Stimulated activated CD4-positive, alpha-beta T cell treated with anti-CD3 and anti-CD28 coated beads, Interleukin-4, amount 100 ng/mL, for 48 hours (primary cell): ENCODE data around the gene HTR1B.

ENCODE experiments used
- DNase-seq, 2 donors: peaks; one replicate each; pipeline ENCODE4 v3.0.0-alpha.2; 2020; ENCODE audit warnings: low read depth in 2 of 2

Gene HTR1B, protein sequence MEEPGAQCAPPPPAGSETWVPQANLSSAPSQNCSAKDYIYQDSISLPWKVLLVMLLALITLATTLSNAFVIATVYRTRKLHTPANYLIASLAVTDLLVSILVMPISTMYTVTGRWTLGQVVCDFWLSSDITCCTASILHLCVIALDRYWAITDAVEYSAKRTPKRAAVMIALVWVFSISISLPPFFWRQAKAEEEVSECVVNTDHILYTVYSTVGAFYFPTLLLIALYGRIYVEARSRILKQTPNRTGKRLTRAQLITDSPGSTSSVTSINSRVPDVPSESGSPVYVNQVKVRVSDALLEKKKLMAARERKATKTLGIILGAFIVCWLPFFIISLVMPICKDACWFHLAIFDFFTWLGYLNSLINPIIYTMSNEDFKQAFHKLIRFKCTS

DNA sequence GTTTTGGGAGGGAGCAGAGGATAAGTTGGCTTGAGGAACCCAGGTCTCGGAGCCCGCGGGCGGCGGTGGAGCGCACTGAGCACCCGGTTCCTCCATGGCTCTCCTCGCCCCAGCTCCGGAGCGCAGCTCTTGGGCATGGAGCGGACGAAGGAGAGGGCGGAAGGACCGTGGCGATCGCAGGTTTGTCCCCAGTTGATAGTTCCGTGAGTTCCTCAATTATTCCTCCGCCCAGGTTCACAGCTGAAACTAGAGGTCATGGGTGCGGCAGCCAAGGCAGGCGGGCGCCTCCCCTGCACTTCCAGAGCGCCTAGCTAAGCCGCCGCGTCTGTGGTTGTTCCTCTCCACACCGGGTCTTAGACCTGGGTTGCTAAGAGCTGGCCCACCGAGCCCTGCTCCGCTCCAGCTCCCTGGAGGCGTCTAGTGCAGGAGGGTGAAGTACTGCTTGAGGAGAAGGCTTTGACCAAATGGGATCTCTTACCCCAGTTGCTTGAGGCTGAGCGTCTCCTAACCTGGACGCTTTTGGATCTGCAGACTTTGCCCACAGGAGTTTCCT, at the start of gene HTR1B:
Gene HTR1B, minus strand, starts transcription at position 184 of the 553 bp plus-strand sequence. Its CDS starts 88 bp downstream, at position 96.
- DNase-seq = no peak

DNA sequence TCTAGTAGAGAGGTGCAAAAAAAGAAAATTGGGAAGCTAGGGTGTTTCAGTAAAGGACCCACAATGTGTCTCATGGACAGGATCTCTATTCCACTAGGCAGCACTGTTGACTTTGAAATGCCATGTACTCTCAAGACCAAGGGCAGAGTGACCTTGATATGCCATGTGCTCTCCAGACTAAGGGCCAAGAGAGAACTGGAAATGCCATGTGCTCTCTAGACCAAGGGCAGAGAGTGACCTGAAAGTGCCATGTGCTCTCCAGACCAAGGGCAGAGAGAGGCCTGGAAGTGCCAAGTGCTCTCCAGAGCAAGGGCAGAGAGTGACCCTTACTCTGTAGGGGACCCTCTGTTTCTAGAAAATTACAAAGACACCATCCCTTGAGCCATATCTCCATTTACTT, 49.3 kb upstream of the HTR1B start:
- no peak for DNase-seq

DNA sequence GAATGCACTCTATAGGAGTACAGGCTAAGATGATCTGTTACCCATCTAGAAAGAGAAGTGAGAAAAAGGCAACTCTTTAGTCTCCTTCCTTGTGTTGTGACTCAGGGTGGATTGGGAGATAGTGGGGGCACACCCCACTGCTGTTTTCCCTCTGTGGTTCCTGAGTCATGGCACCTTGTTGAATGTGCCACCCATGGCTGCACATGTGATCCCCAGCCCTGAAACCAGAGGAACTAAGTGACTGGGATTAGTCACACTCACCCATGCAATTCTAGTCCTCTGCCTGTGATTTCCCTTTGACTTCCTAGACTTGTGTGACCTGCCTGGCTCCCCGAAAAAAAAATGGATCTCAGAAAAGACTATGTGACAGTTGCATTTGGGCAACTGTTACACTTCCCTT, 48.6 kb upstream of the HTR1B start:
- DNase-seq = no peak

DNA sequence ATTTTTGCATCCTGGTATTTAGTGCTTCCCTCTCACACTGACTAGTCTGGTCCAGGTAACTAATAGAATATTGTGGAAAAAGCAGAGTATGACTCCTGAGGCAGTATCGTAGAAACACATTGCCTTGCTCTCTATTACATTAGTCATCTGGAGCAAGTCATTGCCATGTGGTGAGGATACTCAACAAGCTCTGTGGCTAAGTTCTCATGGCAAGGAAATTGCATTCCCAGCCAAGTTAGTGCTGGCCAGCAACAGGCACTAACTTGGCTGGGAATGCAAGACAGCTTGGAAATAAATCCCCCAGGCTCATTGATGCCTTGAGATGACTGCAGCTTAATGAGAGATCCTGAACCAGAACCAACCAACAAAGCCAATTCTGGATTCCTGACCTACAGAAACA, 39.7 kb upstream of the HTR1B start:
- DNase-seq = no peak

DNA sequence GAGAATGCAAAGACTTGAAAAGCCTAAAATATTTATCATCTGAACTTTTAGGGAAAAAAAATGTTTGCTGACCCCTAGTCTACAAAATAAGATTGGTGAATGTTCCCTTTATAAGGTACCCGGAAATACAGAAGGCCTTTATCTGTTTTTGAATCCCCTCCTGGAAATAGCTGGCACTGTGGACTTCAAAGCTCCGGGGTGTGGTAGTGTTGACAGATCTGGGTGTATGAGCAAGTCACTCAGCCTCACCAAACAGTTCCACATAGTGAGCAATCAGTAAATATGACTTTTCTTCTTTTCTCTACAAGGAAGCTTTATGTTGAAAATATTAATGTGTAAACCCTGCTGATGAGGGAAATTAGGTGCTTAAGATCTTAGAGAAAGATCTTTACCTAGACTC, 29.2 kb upstream of the HTR1B start:
- no peak for DNase-seq

DNA sequence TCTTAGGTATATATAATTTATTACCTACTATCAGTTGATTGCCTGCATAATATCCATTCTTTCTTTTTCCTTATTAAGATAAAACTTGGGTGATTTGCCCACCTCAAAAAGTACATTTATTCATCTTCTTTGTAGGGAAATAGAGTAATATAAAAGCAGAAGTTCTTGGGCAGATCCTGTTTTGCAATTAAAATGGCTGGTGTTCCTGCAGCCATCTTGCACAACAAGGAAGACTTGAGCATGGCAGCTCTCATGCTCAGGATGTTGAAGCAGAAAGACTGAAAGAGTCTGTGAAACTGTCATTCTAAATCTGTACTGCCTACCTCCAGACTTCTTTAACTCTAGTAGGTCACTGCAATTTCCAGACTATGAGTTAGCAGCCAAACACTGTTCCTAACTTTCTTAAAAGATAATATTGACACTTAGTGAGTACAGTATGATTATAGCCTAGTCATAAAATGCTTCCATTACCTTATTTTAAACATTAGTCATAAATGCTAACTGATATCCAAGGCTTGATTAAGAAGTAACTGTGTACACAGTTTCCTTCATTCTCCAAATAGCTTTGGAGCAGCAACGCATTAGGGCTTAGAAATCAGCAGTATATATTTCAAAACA, 24.6 kb upstream of the HTR1B start:
- no peak for DNase-seq

DNA sequence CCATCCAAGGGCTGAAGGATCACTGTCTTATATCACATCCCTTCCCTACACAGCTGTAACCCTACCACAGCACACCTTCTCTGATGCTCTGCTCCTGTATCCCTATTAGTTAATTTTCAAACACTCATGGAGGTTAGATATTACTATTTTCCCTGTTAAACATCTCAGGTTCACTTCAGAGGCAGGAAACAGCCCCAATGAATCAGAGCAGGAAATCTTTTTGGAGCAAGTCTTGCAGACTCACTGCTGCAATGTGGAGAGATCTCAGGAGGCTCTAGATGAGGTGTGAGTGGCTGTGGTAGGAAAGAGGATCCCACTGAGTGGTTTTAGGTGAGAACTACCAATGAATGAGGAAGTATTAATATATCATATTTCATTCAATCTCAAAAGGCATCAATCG, 19.7 kb upstream of the HTR1B start:
- DNase-seq = no peak

DNA sequence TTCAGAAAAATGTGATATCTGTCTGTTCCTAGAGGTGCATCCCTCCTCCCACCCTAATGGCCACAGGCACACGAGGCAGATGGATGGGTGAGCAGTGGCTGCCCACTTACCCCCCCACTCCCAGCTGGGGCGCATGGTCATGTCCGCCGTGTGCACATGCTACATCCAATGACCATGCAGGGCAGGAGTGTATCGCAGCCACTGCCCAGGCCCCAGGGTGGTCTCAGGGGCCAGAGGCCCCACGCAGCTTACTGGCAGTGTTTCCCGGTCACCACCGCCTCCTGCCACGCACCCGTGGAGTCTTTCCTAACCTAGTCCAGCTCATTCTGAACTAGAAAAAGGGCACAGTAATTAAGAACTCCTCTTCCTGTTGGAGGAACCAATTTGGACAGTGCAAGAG, 11.7 kb upstream of the HTR1B start:
- no peak for DNase-seq

DNA sequence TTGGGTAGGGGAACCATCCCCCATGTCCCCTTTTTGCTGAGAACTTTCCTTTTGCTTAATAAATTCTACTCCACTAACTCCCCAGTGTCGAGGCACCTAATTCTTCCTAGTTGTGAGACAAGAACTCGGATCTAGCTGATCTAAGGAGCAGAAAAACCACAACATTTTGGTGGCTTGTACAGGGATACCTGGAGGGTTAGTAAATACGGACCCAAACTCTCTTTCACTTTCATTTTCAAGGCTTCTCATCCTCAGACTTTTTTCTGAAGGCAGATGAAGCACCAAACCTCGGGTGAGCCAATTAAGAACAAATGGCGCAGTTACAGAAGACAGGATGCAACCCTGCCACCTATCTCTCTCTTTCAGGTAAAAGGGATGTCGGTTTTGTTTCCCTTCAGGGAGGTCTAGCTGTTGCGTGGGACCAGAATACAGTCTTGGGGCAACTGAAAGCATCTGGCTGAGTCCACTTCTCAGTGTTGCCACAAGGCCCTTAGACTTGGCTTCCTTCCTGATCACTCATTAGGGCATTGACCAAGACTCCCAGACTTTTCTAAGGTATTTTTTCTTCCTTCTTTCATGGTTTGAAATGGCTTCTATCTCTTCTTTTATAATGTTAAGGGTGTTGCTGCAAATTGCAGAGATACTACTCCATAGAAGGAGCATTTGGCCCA, 11.1 kb upstream of the HTR1B start:
- DNase-seq = no peak

DNA sequence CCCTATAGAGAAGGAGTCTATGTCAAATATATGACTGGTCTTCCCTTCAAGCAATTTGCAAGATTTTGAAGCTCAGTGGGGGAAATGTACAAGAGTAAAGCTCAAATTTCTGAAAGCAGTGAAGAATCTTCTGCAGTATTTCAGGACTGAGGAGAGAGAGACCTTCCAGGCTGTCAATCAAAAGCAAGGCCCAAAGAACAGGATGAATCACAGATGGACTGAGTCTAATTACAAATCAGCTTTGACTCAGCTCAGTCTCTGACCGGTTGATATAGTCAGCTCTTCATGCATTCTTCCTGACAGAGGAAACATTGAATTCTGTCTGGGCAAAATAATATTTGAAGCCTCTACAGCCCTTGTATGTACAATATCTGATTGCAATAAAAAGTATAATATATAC, 7.7 kb upstream of the HTR1B start:
- DNase-seq = no peak

DNA sequence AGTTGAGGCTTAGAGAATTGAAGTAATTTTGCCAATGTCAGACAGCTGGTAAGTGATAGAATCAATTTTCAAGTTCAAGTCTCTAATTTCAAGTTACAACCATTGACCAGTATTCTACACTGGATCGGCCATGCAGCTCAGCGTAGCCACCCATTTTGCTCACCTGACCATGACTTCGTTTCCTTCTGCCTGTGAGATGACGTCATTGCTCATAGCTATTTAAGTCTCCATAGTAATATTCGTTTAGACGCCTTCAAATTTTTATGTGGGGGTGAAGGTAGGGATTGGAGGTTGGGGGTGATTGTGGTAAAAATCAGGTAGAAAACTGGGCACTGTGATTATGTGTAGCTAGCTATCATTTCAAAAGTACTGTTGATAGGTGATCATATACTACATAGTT, 5.6 kb upstream of the HTR1B start:
- DNase-seq = no peak

DNA sequence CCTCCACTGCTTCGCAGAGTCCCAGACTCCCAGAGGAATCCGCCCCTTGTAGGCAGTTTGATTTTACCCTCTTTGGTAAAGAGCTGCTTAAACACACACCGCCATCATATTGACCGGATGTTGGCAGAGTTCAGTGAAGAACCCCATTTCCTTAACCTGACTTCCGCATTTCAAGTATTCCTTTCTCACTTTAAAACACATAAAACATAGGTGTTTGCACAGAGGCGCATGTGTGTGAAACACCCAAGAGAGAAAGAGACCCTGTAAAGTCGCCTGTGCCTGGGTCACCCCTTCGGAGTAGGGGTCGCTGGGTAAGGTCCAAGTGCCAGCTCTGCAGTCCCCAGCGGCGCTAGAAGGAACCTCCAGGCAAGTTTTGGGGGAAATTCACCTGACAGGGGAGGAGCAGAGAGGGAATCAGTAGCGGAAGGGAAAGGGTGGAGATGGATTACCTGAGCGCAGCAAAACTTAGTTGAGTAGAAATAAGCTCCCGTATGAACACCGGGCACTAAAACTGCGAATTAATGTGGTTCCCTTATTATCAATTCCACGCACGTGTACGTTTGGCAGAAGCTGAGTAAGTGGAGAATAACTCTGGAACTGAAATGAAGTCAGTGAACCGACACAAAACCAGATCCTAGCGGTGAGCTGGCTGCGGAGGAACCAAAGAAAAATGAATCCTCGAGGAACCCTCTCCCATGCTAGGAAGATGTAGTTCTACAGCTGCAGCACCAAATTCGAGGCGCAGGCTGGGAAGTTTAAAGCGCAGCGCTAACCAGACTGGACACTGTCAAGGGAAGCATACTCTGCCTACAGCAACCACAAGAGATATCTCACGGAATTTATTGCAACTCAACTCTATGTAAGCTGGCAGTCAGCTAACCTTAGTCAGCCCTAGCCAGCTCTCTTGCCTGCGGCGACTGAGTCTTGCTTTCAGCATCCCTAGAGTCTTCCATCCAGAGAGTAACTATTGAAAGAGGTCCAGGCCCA, 3.5 kb upstream of the HTR1B start:
- DNase-seq = no peak

DNA sequence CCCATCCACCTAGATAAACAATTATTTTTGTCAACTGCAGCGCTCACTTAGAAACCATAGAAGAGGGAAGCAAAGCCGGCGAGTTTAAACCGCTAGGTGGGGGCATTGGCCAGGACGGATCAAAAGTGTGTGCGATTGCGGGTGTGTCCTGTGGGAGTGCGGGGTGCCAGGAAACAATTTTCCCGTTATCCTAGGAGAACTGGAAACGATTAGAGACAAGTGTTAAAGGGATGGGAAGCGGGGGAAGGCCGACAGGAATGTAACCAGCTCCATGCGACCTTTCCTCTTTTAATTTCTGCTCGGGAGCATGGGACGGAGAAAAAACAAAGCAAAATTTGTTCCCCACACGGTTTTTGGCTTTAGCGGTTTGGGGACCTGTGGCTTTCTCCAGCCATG, 2.8 kb upstream of the HTR1B start:
- peak in 1 of 2 donors; percentile 17 for DNase-seq

DNA sequence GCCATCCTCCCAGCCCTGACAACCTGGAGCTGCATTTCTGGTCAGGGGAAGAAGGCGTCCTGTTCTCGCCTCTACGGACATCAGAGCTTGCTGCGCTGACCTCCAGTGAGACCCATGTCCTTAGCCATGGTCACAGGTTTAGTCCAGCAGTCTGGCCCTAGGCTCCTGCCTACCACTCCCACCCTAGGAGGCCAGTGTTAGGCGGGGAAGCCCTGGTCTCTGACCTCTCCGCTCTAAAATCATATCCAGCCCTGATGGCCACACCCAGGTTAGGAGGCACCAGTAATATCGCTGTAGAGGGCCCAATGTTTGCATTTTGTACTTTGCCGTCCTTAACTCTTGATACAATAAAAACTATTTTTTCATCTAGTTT, 1.2 kb upstream of the HTR1B start:
- DNase-seq = no peak

DNA sequence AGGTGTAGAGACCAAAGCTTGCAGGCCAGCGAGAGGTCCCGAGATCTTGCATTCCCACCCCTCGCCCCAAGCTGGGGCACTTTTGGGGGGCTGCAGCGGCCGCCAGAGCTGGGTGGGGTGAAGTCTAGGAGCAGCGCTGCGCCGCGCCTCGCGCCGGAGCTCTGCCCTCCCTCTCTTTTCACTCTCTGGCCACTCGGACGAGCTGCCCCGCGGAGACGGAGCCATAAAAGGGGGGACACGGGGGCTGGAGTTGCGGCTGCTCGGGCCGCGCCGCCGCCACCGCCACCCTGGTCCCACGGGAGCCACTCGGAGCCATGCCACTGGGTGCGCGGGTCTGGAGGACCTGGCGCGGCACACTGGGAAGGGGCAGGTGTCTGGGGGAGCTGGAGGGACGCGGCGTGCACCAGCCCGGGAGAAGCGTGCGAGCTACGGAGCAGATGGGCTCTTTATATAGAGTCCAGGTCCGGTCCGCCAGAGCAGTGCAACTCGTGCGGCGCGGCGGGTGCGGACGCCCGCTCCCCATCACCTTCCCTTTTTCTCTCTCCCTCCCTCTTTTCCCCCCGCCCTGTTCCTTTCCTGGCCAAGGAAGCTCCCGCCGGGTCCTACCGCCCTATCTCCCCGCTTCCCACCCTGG, 687 bp upstream of the HTR1B start:
- DNase-seq = no peak

DNA sequence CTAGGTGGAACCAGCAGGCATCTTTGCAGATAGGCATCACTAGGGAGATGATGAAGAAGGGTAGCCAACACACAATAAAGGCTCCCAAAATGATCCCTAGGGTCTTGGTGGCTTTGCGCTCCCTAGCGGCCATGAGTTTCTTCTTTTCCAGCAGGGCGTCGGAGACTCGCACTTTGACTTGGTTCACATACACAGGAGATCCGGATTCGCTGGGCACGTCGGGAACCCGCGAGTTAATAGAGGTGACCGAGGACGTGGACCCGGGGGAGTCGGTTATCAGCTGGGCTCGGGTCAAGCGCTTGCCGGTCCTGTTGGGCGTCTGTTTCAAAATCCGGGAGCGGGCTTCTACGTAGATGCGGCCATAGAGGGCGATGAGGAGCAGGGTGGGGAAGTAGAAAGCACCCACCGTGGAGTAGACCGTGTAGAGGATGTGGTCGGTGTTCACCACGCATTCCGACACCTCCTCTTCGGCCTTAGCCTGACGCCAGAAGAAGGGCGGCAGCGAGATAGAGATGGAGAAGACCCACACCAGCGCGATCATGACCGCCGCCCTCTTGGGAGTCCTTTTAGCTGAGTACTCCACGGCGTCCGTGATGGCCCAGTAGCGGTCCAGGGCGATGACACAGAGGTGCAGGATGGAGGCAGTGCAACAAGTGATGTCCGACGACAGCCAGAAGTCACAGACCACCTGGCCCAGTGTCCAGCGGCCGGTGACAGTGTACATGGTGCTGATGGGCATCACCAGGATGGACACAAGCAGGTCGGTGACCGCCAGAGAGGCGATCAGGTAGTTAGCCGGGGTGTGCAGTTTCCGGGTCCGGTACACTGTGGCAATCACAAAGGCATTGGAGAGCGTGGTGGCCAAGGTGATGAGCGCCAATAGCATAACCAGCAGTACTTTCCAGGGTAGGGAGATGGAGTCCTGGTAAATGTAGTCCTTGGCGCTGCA, 658 bp downstream of the HTR1B start:
- no peak for DNase-seq

DNA sequence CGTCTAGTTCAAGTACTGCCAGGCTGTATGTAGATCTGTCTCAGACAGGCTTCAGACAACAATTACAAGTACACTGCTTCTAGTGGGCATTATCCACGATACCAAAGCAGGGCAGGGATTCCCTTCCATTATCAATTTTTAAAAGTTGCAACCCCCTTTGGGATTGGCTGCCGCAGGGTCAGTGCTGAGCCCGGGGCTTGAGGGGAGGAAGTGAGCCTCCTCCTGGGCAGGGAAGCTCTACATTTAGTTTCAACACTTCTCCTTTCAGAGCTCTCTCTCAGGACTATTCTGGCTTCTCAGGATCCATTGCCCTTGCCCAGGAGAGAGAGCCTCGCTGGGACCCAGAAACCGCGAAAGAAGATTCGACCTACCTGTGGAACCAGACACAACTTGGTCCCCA, 1.5 kb downstream of the HTR1B start:
- DNase-seq = no peak

DNA sequence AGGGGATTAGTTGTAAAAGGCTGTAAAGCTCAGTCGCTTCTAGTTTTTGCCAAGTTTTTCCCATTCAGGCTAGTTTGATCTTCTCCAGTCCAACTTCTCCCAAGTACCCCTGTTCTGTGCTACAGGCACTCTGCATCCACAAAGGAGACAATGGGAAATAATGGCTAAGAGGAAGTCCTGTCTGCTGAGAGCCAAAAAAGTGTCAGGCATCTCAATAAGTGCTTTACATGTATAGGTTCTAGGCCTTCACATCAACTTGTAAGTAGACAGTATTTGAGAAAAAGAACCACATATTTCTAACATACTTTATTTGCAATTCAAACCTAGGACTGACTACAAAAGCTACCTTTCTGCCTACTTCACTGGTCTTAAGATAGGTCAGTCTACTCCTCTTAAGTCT, 4.9 kb downstream of the HTR1B start:
- no peak for DNase-seq

DNA sequence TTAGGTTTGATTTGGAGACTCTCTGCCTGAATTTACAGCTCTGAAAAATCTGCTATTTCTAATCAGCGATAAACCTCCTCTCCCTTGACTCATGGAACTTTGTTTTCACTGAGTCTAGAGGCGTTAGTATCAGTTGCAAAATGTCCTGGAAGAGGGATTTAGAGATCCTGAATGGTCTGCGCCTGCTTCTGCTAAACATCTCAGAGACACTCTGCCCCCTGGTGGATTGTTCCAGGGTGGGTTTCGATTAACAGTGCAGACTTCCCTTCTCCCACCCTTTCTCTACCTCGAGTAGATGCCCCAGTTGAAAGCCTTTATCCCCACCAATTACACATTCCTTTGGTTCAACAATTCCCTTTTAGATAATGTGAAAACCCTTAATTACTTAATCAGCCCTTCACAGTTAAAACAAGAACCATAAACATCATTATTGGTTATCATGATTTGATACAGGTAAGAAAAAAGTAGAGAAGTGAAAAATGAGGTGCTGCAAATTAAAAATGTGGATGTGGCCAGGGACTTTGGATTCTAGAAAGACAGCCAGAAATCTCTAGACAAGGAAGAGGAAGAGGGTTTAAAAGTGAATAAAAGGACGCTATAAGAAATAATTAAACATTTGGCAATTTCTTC, 5.5 kb downstream of the HTR1B start:
- peak; percentile 20 to 38 for DNase-seq
